T-helper 2 cell treated with Interferon-gamma antibody and Interleukin-4, amounts not matched to agents 100 ng/mL and 5 ng/mL, for 36 hours (primary cell): ENCODE results near the gene SPATA13. TPM values are rescaled to one million over a fixed set of nuclear protein-coding genes. Genes with fewer than 3 reads are reported as not detected.

ENCODE experiments used
- intact Hi-C: fragments of 100-400 bp; cut with micrococcal nuclease; formaldehyde crosslinking; loops from one replicate; pipeline ENCODE4 v1.15.1; 2023
- total RNA-seq: library from RNA; stranded (reverse); gene quantifications from 2 replicates; pipeline ENCODE4 v1.2.3, GENCODE V29; 2022

The SPATA13 gene
- total RNA-seq, 1 donor from 2014 or later = 48.8 TPM

DNA sequence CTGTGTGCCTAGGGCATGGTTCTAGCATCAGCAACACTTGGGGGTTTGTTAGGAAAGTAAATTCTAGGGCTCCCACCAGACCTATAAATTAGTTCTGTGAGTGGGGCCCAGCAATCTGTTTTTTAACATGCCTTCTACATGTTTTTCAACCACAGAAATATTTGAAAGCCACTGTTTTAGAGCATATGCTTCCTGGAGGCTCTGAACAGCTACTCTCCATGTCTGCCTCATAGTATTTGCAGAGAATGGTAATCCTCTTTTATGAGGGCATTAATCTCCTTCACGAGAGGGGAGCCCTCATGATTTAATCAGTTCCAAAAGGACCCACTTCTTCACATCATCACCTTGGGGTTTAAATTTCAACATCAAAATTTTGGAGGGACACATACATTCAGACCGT lies 6.0 kb downstream of the SPATA13 start:
- intact Hi-C loops = no loop called here

DNA sequence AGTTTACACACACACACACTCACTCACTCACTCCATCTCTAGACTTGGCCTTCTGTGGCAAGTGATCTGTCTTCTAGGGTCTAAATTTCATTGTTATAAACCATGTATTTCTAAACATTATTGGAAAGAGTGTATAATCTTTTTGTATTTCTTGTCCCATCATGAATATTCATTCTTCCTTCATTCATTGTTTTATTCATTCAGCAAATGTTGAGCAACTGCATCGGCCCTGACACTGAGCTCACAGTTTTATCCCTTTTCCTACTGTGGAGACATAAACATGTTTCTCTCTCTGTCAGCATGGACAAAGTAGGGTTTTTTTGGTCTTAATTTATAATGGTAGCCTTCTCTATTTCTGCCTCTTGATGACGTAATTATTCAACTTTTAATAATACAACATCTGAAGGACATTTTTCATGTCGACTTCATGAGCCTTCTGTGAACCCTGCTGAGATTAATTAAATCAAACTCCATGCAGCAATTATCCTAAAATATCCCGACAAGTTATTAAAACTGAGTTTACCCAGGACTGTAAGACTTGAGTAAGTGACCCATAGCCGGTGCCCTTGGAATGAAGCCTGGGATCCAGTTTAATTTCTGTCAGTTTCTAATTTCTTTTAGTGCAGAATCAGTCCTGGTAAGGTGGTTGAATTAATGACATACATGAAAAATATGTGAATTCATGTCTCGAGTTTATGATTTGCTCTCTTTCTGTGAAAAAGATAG lies 7.3 kb downstream of the SPATA13 start:
- intact Hi-C loops = no loop called here

DNA sequence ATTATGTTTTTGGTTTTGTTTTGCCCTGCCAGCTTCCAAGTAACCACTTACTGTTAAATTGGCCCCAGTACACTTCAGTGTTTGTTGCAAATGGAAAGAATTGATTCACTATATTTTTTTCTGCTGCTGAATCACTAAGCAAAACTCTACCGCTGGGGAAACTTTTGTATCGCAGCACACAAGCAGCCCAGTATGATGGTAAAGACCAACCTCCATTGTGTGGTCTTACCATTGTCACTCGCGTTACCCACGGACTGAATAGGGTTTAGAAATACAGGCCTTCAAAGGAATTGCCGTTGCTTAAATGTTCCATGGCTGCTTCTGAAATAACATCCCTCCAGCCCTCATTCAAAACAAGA lies 7.9 kb downstream of the SPATA13 start:
- intact Hi-C loops = no loop called here

DNA sequence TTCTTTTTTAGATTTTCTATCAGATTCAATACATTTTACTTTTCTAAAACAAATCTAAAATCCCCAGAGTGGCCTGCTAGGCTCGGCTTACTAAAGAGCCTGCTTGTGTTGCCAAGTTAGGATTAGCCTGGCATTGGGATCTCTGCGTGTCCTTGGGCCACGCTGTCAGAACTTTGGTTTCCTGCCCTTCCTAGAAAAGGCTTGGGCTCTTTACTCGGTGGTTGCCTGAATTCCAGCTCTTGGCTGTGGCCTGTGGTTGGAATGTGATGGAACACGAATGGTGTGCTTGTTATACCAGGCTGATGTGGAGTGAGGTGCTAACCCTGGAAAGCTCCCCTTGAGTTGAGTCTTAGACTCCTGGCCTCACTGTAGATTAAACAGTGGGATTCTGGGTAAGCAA lies 8.5 kb downstream of the SPATA13 start:
- intact Hi-C loops = no loop called here

DNA sequence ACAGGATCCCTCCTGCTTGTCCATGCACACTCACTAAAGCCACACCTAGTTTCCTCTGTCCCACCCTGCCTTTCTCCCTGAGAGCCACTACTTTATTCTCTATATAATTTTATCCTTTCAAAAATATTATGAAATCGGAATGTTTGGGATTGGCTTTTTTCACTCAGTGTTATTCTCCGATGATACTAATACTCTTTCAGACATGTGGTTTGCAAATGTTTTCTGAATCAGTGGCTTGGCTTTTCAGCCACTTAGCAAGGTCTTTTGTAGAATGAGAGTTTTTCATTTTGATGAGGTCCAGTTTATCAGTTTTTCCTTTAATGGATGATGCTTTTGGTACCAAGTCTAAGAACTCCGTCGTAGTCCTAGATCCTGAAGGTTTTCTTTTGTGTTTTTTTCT lies 11.6 kb downstream of the SPATA13 start:
- intact Hi-C loops = no loop called here

DNA sequence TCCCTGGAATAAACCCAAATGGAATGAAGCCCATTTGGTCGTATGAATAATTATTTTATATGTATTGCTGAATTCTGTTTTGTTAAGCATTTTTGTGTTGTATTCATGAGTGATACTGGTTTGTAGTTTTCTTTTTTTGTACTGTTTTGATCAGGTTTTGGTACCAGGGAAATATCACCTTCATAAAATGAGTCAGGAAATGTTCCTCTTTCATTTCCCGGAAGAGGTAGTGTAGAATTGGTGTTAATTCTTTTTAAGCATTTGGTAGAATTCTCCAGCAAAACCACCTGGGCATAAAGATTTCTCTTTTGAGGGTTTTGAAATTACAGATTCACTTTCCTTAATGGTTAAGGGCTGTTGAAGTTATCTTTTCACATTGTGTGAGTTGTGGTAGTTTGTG lies 13.3 kb downstream of the SPATA13 start:
- intact Hi-C loops = no loop called here

DNA sequence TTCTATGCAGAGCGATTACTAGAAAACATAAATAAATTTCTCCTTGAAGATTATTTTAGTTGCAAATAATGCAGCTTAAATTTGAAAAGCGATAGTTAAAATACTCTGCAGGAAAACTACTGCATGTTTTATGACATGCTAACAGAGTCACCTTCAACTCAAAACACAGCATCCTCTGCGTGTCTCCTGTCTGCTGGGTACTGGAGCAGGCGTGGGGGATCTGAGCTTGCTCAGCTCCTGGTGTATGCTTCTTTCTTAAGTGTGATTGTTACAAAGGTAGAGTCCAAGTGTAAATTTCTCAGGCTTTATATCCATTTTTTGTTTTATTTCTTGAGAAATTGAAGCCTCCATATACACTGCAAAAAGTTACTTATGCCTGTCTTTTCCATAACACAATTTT lies 15.3 kb downstream of the SPATA13 start:
- intact Hi-C loops = no loop called here

DNA sequence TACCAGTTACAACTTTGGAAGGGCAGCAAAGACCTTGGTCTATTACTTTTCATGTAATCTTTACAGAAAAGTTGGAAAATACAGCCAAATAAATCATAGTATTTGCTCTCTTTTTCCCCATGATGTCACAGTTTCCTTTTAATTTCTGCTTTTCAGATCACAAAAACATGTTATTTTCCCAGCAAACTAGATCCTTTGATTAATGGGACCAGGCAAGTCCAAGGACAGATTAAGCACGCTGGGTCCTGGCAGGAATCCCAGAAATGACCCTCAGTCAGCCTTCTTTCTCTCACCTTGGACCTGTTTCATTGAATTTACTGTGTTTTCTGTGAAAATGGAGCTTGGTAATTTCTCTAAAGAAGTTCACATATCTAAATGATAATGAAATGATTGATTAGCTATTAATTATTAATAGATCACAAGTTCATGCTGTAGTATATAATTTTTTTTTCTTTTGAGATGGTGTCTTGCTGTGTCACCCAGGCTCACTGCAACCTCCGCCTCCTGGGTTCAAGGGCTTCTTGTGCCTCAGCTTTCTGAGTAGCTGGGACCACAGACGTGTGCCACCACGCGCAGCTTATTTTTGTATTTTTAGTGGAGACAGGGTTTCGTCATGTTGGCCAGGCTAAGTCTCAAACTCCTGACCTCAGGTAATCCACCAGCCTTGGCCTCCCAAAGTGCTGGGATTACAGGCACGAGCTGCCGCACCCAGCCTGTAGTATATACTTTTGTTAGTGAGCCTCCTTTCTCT lies 16.0 kb downstream of the SPATA13 start:
- intact Hi-C loops = no loop called here

DNA sequence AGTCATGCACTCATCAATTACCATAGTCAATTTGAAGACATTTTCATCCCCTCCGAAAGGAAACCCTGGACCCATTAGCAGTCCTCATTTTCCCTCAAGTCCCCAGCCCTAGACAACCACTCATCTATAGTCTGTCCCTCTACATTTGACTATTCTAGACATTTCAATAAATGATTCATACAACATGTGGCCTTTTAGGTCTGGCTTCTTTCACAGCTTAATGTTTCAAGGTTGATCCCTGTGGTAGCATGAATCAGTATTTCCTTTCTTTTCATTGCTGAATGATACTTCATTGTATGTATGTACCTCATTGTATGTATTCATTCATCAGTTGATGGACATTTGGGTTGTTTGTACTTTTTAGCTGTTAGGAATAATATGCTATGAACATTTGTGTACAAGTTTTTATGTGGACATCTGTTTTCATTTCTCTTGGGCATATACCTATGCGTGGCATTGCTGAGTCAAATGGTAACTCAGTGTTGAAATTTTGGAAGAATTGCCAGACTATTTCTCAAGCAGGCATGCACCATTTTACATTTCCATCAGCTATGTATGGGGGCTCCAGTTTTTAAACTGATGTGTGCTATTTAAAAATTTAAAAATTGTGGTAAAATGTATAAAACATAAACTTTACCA lies 18.4 kb downstream of the SPATA13 start:
- intact Hi-C loops = no loop called here

DNA sequence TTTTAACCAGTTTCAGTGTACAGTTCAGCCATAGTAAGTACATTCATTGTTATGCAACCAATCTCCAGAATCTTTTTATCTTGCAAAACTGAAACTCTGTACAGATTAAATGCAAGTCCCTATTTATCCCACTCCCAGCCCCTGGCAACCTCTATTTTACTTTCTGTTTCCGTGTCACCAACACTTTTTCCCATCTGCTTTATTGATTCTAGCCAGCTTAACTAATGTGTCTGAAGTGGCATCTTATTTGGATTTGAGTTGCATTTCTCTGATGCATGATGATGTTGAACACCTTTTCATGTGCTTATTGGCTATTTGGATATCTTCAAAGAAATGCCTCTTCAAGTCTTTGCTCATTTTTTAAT lies 18.9 kb downstream of the SPATA13 start:
- intact Hi-C loops = no loop called here

DNA sequence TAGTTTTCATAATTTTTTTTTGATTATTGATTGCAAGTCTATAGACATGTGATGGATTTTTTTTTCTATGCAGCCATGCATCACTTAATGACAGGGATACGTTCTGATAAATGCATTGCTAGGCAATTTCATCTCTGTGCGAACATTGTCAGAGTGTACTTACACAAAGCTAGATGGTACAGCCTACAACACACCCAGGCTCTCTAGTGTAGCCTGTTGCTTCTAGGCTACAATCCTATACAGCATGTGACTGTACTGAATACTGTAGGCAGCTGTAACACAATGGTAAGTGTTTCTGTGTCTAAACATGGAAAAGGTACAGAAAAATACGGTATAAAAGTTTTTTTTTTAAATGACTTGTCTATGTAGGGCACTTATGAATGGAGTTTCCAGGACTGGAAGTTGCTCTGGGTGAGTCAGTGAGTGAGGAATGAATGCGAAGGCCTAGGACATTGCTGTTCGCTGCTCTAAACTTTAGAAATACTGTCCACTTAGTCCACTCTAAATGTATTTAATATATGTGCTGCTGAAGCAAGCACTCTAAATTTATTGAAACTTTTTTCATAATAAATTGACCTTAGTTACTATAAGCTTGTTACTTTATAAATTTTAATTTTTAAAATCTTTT lies 20.3 kb downstream of the SPATA13 start:
- intact Hi-C loops = no loop called here

DNA sequence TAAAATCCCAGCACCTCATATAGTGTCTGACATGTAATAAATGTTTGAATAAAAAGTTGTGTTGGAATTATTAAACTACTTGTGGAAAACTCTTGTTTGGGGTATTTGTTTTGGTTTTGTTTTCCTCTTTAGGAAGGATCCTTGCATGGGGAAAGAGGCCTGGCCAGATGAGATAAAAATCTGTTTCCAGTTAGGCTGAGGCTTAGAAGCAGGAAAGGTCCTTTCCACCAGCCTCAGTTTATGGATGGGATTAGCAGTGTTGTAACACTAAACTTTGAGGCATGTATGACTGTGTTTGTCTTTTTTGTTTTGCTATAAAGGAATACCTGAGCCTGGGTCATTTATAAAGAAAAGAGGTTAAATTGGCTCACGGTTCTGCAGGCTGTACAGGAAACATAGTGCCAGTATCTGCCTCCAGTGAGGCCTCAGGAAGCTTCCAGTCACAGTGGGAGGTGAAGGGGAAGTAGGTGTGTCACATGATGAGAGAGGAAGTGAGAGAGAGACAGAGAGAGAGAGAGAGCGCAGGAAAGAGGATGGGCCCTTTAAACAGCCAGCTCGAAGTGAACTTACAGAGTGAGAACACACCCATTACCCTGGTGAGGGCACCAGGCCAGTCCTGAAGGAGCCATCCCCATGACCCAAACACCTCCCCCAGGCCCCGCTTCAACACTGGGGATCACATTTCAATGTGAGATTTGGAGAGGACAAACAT lies 21.6 kb downstream of the SPATA13 start:
- intact Hi-C loops = no loop called here

DNA sequence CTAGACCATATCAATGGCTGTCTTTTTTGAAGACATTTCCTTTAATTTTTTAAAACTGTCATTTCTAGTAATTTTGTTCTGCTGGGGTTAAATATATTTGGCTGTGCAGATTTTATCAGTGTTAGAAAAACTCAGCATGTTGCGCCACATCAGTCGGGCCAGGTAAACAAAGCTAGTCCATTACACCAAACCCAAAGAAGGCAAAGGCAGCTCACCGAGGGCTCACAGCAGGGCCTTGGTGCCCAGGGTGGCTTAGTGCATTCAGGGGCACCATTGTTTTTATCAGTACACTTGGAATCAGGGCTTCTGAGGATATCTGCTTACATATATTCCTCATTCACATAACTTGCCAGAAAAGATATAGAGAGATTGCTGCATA lies 22.2 kb downstream of the SPATA13 start:
- intact Hi-C loops = no loop called here

DNA sequence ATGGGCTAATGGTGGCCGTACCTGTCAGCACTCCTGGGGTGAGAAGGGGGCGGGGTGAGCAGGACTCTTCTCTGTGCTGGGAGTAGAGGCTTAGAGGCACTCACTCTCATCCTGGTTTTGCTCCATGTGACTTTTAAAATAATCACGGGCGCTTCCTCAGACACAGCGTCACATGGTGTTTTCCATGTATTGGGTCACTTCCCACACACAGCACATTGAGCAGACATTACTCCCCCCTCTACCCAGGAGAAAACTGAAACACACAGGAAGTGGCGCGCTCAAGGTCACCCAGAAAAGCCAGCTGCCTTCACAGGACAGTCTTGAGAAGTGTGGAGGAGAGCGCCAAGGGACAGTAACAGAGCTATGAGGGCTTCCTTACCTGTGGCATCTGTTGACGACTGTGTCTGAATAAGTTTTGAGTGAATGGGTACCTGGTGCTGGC lies 23.2 kb downstream of the SPATA13 start:
- intact Hi-C loops = no loop called here

DNA sequence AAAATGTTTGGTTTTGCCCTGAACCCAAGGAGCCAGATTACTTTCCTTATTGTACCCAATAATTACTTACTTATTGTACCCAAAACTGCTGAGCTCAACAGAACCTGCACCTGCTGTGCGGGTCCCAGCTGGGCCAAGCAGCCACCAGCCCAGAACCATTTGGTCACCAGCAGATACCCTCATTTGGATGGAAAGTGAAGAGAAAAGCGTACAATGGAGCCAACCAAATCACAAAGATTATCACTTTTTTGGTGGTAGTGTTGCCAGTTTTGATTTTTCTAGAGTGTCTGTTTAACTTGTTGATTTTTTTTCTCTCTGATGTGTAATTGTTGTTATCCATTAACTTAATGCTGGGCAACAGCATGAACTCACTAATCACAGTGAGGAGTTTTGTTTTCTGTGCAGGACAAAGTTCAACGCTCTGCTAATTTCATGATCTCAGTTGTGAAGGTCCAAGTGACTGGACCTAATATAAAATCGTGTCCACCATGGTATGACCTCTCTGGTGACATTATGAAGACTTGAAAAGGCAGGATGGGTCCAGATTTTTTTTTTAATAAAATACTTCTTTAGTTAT lies 23.8 kb downstream of the SPATA13 start:
- intact Hi-C loops = no loop called here

DNA sequence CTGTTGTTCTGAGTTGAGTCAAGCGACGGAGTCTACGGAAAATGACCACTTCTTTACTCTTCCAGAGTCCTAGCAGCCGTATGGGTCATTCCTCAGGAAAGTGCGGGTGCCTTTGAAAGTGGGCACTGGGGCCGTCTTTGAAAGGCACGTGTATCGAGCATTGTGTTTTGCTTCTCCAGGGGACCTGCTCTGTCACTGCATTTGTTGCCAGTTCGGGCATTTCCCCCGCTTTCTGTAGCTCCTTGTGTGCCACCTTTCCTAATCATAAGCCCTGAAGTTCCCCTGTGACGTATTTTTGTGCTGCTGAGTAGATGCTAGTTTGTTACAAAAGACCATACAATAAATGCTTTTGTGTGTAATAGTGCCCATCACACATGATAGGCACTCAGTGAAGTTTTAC lies 24.4 kb downstream of the SPATA13 start:
- intact Hi-C loops = no loop called here

DNA sequence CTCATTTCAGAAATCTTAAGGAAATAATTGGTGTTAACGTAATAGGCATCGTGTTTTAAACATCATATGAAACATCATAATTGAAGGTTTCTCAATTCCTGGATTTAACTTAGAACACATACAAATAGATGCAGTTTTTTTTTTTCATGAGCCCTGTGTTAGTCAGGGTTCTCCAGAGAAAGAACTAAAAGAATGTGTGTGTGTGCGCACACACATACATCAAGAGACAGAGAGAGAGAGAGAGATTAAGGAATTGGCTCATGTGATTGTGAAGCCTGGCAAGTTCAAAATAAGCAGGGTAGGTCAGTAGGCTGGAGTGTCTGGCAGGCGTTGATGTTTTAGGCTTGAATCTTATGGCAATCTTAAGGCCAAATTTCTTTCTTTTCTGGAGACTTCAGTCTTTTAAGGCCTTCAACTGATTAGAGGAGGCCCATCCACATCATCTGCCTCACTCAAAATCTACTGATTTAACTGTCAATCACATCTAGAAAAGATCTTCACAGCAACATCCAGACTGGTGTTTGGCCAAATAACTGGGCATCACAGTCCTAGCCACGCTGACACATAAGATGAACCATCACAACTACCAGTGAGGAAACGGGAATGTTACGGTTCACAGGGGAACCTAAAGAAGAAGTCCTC lies 25.2 kb downstream of the SPATA13 start:
- intact Hi-C loops = no loop called here

DNA sequence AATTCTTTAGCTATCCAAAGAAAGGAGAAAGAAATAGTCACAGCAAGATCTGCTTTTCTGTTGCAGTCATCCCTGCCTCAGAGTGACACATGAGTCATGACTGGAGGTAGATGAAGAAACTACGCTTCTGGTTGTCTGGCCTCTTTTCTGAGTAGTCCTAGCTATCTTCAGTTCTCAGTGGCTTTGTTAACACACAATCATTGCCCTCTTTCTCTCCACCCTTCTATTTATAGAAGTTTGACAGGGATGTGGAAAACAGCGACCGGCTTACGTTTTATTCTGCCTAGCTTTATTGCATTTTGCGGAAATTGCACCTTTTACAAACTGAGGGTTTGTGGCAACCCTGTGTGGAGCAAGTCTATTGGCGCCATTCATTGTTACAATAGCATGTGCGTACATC lies 26.7 kb downstream of the SPATA13 start:
- intact Hi-C loops = no loop called here

DNA sequence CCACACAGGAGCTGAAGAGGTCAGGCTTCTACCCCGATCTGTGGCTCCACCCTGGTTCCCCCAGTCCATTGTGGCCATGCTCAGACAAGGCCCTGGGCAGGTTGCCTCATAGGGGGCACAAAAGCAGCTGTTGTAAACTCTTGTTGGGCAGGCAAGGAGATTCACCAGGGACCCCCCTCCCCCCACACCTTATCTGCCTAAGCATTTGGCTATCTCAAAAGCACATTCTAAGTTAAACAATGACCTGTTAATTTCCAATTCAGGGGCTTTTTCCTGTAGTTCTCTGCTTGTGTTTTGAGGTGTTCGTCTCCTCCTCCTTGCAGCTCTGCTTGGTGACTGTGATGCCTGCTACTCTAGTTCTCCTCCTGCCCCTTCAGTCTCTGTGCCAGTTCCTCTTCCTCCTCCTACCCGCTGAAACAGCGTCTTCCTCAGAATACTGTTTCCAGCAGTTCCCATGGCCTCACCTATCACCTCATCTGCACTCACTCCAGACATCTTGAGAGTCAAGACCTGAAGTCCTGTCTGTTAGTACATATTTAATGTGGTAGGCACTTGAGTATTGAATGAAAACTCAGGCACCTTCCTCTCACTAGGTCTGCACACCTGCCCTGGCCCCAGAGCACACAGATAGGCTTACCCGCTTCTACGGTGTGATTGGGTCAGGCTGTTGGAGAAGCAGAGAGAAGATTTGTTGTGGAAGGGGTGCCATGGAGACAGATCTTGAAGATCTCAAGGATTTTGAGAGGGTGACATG lies 31.7 kb downstream of the SPATA13 start:
- intact Hi-C loops = no loop called here

DNA sequence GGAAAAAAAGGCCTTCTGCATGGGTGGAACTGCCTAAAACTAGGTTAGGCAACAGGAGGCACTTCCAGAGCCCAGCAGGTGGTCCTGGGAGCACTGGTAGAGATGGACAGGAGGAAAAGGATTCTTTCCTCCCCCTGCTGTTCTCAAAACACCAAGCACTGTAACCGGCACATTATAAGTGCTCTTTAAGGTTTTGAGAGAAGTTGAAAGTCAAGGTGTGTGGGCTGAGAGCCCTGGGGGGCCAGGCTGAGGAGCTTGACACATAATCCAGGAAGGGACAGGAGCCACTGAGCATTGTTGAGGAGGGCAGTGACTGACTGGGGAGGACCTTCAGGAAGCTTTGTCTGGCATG lies 32.3 kb downstream of the SPATA13 start:
- intact Hi-C loops = no loop called here
